Measurements from ENCODE around the gene KCNAB2. TPM values are rescaled to one million over a fixed set of nuclear protein-coding genes. Genes with fewer than 3 reads are reported as not detected.

KCNAB2 gene
- total RNA-seq, 1 donor from 2014 or later, result 3.1 TPM

GRCh38 chr1:6093071-6093470, 47.4 kb downstream of the KCNAB2 start:
- Histone ChIP-seq H3K9me3 (ENCODE audit: insufficient read depth, low read depth, low read length) (no peaks in the 10 kb centered on the region), H3K4me1 (ENCODE audit: insufficient read depth, low read length) (no peaks in the 10 kb centered on the region), H2AFZ (ENCODE audit: low read depth, low read length) (no peak overlapping the region), H4K20me1 (ENCODE audit: insufficient read depth, low read length) (no peaks in the 10 kb centered on the region), H3K27ac (ENCODE audit: low read depth, low read length) (no peak overlapping the region), H3K36me3 (ENCODE audit: insufficient read depth, low read length) (no peaks in the 10 kb centered on the region), H3K27me3 (ENCODE audit: insufficient read depth, low read length) (peaks cover 3% of the 10 kb centered on the region), H3K9ac (ENCODE audit: low read length) (no peak overlapping the region), H3K4me3 (ENCODE audit: insufficient read depth, low read depth, low read length) (no peak overlapping the region), H3K79me2 (ENCODE audit: insufficient read depth, low read length) (no peaks in the 10 kb centered on the region), H3K4me2 (ENCODE audit: low read length) (no peak overlapping the region)
- H3K36me3 Mint-ChIP-seq (ENCODE audit: low read depth, unreplicated experiment), result no peaks in the 10 kb centered on the region
- no peak overlapping the region for H3K4me3 Mint-ChIP-seq (ENCODE audit: unreplicated experiment)
- TF ChIP-seq CTCF (IDR thresholded peaks at IDR 0.05; ENCODE audit: insufficient read depth, low read depth, low read length) (no peak), EZH2 (IDR thresholded peaks at IDR 0.05; ENCODE audit: insufficient read depth, low read length) (no peak)
- no peaks in the 10 kb centered on the region for H3K9me3 Mint-ChIP-seq (ENCODE audit: unreplicated experiment)
- FAIRE-seq (no peak), DNase-seq (ENCODE audit: low read depth) (no peak)
- H3K4me1 Mint-ChIP-seq (ENCODE audit: low read depth, unreplicated experiment), result no peaks in the 10 kb centered on the region
- H3K27ac Mint-ChIP-seq (ENCODE audit: unreplicated experiment), result no peak overlapping the region
- peaks cover 40% of the 10 kb centered on the region for H3K27me3 Mint-ChIP-seq (ENCODE audit: low read depth, unreplicated experiment)

GRCh38 chr1:6093611-6094010, 47.9 kb downstream of the KCNAB2 start:
- H3K9me3 Mint-ChIP-seq (ENCODE audit: unreplicated experiment), result peaks cover 4% of the 10 kb centered on the region
- DNase-seq (ENCODE audit: low read depth), result no peak
- no peak overlapping the region for H3K27ac Mint-ChIP-seq (ENCODE audit: unreplicated experiment)
- Histone ChIP-seq H2AFZ (ENCODE audit: low read depth, low read length) (no peak overlapping the region), H3K4me2 (ENCODE audit: low read length) (no peak overlapping the region), H3K36me3 (ENCODE audit: insufficient read depth, low read length) (no peaks in the 10 kb centered on the region), H3K4me1 (ENCODE audit: insufficient read depth, low read length) (no peaks in the 10 kb centered on the region), H4K20me1 (ENCODE audit: insufficient read depth, low read length) (no peaks in the 10 kb centered on the region), H3K4me3 (ENCODE audit: insufficient read depth, low read depth, low read length) (no peak overlapping the region), H3K27me3 (ENCODE audit: insufficient read depth, low read length) (peaks cover 3% of the 10 kb centered on the region), H3K9me3 (ENCODE audit: insufficient read depth, low read depth, low read length) (no peaks in the 10 kb centered on the region), H3K9ac (ENCODE audit: low read length) (no peak overlapping the region), H3K27ac (ENCODE audit: low read depth, low read length) (no peak overlapping the region), H3K79me2 (ENCODE audit: insufficient read depth, low read length) (no peaks in the 10 kb centered on the region)
- no peak overlapping the region for H3K4me3 Mint-ChIP-seq (ENCODE audit: unreplicated experiment)
- peaks cover 45% of the 10 kb centered on the region for H3K27me3 Mint-ChIP-seq (ENCODE audit: low read depth, unreplicated experiment)
- H3K4me1 Mint-ChIP-seq (ENCODE audit: low read depth, unreplicated experiment), result no peaks in the 10 kb centered on the region
- FAIRE-seq, result no peak
- peaks cover 2% of the 10 kb centered on the region for H3K36me3 Mint-ChIP-seq (ENCODE audit: low read depth, unreplicated experiment)
- TF ChIP-seq CTCF (IDR thresholded peaks at IDR 0.05; ENCODE audit: insufficient read depth, low read depth, low read length) (no peak), EZH2 (IDR thresholded peaks at IDR 0.05; ENCODE audit: insufficient read depth, low read length) (no peak)

- H3K9me3 Mint-ChIP-seq (ENCODE audit: unreplicated experiment), result peaks cover 5% of the 10 kb centered on the region
- Histone ChIP-seq H2AFZ (ENCODE audit: low read depth, low read length) (no peak overlapping the region), H3K27me3 (ENCODE audit: insufficient read depth, low read length) (peaks cover 3% of the 10 kb centered on the region), H4K20me1 (ENCODE audit: insufficient read depth, low read length) (no peaks in the 10 kb centered on the region), H3K9ac (ENCODE audit: low read length) (no peak overlapping the region), H3K36me3 (ENCODE audit: insufficient read depth, low read length) (no peaks in the 10 kb centered on the region), H3K79me2 (ENCODE audit: insufficient read depth, low read length) (no peaks in the 10 kb centered on the region), H3K27ac (ENCODE audit: low read depth, low read length) (no peak overlapping the region), H3K4me3 (ENCODE audit: insufficient read depth, low read depth, low read length) (no peak overlapping the region), H3K9me3 (ENCODE audit: insufficient read depth, low read depth, low read length) (no peaks in the 10 kb centered on the region), H3K4me1 (ENCODE audit: insufficient read depth, low read length) (no peaks in the 10 kb centered on the region), H3K4me2 (ENCODE audit: low read length) (no peak overlapping the region)
- peaks cover 3% of the 10 kb centered on the region for H3K36me3 Mint-ChIP-seq (ENCODE audit: low read depth, unreplicated experiment)
- TF ChIP-seq CTCF (IDR thresholded peaks at IDR 0.05; ENCODE audit: insufficient read depth, low read depth, low read length) (no peak), EZH2 (IDR thresholded peaks at IDR 0.05; ENCODE audit: insufficient read depth, low read length) (no peak)
- no peak overlapping the region for H3K4me3 Mint-ChIP-seq (ENCODE audit: unreplicated experiment)
- no peak overlapping the region for H3K27ac Mint-ChIP-seq (ENCODE audit: unreplicated experiment)
- FAIRE-seq (no peak), DNase-seq (ENCODE audit: low read depth) (no peak)
- H3K4me1 Mint-ChIP-seq (ENCODE audit: low read depth, unreplicated experiment), result no peaks in the 10 kb centered on the region
- H3K27me3 Mint-ChIP-seq (ENCODE audit: low read depth, unreplicated experiment), result peaks cover 45% of the 10 kb centered on the region
Observed at GRCh38 chr1:6094246-6094645, 48.6 kb downstream of the KCNAB2 start.

Measured in astrocyte (in vitro differentiated cells and primary cell).